Fibroblast of pulmonary artery (primary cell): Measurements from ENCODE around the gene NFIA.

Source experiments
- DNase-seq: peaks from one replicate; pipeline ENCODE4 v3.0.0-alpha.2; 2010; ENCODE audit warnings: low read depth
- H3K4me3 ChIP-seq: replicated peaks from 2 replicates; pipeline ENCODE4 v1.5.1; 2011; ENCODE audit warnings: low read depth, mild to moderate bottlenecking, control low read depth, low read length, moderate library complexity
- CTCF ChIP-seq: IDR thresholded peaks from 2 replicates; pipeline ENCODE4 v1.5.1; 2011; ENCODE audit warnings: mild to moderate bottlenecking, control low read depth, low read length, inconsistent platforms; ENCODE audit errors: missing control alignments

NFIA gene

DNA sequence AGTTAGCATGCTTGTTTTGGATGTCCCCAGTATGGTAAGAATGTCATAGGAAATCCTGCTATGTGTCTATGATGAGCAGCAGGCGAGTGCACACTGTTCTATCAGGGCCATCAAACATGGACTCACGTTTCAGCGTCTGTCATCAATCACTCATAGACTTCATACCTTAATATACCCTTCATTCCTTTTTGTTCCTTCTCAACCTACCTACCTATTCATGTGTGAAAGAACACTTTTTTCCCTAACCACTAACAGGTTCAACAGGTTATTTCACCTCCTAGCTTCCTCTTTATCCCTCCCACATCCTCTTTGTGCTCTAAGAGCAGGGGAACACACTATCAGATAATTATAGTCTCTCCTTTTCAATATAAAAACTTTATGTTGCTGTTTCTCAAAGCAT is 342.0 kb downstream of the NFIA start:
- H3K4me3 ChIP-seq = no peak overlapping the region
- no peak for TF ChIP-seq CTCF
- DNase-seq = no peak

- TF ChIP-seq CTCF = no peak
- no peak overlapping the region for H3K4me3 ChIP-seq
- DNase-seq = no peak
Measured at GRCh38 chr1:61425040-61425439, 342.7 kb downstream of the NFIA start.

- peak; percentile 73 for DNase-seq
- no peak for TF ChIP-seq CTCF
- no peak overlapping the region for H3K4me3 ChIP-seq
Measured at GRCh38 chr1:61426254-61426653, 343.9 kb downstream of the NFIA start.

- TF ChIP-seq CTCF = no peak
- no peak overlapping the region for H3K4me3 ChIP-seq
- DNase-seq = no peak
Measured at GRCh38 chr1:61426885-61427284, 344.5 kb downstream of the NFIA start.

- DNase-seq = no peak
- TF ChIP-seq CTCF = no peak
- no peak overlapping the region for H3K4me3 ChIP-seq
Measured at GRCh38 chr1:61427510-61427909, 345.1 kb downstream of the NFIA start.

DNA sequence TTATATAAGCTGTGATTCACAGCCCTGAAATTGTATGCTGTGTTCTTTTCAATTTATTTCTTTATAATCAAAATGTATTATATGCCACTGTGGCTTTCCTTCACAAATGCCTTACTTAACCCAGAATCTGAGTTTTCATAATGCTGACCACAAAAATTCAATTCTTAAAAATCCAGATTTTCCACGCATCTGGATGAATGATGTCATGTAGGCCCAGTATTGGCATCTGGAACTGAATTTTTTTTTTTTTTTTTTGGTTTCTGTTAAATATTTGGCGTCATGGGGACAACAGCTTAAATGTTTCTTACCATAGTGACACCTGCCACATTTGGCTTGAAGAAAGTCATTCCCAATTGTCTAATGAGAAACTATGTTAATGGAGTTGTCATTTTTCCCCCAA is 345.8 kb downstream of the NFIA start:
- no peak overlapping the region for H3K4me3 ChIP-seq
- no peak for DNase-seq
- TF ChIP-seq CTCF = no peak

GRCh38 chr1:61432616-61433388 is 350.4 kb downstream of the NFIA start:
- TF ChIP-seq CTCF = no peak
- no peak overlapping the region for H3K4me3 ChIP-seq
- no peak for DNase-seq
